ENCODE measurements around the gene CNTNAP5.

CNTNAP5 gene

DNA sequence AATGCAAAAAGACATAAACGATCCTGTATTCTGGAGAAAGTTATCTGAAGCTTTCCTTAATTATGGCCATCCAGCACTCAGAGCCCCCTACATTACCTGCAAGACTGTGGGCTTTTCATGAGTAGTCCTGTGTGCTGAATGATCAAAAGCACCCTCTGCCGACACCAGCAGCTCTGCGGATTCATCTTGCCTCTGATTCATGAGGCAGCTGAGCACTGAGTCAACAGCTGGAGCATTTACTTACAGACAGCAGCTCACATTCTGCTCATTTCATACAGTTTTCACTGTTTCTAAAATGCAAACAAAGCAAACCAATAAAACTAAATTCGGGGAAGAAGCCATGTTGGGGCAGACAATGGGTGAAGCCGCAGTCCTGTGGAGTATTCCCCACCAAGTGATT is 886.5 kb downstream of the CNTNAP5 start:
- no peak for TF ChIP-seq POLR2A (IDR thresholded peaks at IDR 0.05; ENCODE audit: extremely low read depth, insufficient read length)
- no peak for TF ChIP-seq CTCF (IDR thresholded peaks at IDR 0.05; ENCODE audit: low read depth, low read length)
- no peak for TF ChIP-seq MYC (IDR thresholded peaks at IDR 0.05; ENCODE audit: low read depth, low read length)
- no peak for TF ChIP-seq MAX (IDR thresholded peaks at IDR 0.05; ENCODE audit: low read depth, low read length)
- no peak overlapping the region for H3K4me3 ChIP-seq (ENCODE audit: low read depth, low read length)
- no peak for DNase-seq (ENCODE audit: low read depth)

GRCh38 chr2:124913868-124914267 is 888.8 kb downstream of the CNTNAP5 start:
- TF ChIP-seq MAX (IDR thresholded peaks at IDR 0.05; ENCODE audit: low read depth, low read length) = no peak
- TF ChIP-seq MYC (IDR thresholded peaks at IDR 0.05; ENCODE audit: low read depth, low read length) = no peak
- H3K4me3 ChIP-seq (ENCODE audit: low read depth, low read length) = no peak overlapping the region
- no peak for DNase-seq (ENCODE audit: low read depth)

DNA sequence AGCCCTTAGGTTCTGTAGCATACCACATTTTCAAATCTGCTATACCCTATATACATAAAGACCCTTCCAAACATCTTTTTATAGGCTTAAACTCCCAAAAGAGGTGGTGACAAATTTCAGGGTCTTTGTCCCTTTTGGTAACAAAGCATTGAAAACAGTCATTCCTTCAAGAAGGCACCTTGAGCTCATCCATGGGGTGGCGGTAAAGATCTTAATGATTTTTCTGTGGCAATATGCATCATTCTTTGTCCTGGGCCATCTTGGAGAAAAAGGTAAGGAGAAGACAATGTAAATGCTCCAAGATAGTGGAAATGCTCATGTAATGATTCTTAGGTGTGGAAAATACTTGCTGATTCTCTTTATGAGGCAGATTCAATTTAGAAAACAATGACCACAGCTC is 890.5 kb downstream of the CNTNAP5 start:
- no peak for DNase-seq (ENCODE audit: low read depth)
- no peak overlapping the region for H3K4me3 ChIP-seq (ENCODE audit: low read depth, low read length)
- TF ChIP-seq CTCF (IDR thresholded peaks at IDR 0.05; ENCODE audit: low read depth, low read length) = no peak
- TF ChIP-seq MYC (IDR thresholded peaks at IDR 0.05; ENCODE audit: low read depth, low read length) = no peak
- no peak for TF ChIP-seq MAX (IDR thresholded peaks at IDR 0.05; ENCODE audit: low read depth, low read length)
- no peak for TF ChIP-seq POLR2A (IDR thresholded peaks at IDR 0.05; ENCODE audit: extremely low read depth, insufficient read length)

DNA sequence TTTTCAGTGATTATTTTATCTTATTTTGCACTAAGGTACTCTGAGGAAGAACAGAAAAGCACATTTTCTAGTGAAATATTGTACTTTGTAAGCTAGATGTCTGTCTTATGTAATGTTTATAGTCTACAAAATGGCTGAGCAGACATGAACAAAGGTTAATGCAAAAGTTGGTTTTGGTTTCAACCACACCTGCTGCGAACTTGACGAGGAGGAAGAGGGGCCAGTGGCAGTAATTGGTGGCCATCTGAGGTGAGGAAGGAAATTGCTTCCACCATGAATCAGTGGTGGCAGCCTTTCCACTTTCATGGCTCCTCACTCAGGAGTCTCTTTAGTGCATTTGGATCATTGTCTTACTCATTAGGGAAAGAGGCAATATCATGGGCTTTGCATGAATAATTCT is 894.2 kb downstream of the CNTNAP5 start:
- TF ChIP-seq CTCF (IDR thresholded peaks at IDR 0.05; ENCODE audit: low read depth, low read length) = no peak
- TF ChIP-seq POLR2A (IDR thresholded peaks at IDR 0.05; ENCODE audit: extremely low read depth, insufficient read length) = no peak
- no peak overlapping the region for H3K4me3 ChIP-seq (ENCODE audit: low read depth, low read length)

GRCh38 chr2:124920448-124920847 is 895.4 kb downstream of the CNTNAP5 start:
- no peak overlapping the region for H3K4me3 ChIP-seq (ENCODE audit: low read depth, low read length)
- TF ChIP-seq POLR2A (IDR thresholded peaks at IDR 0.05; ENCODE audit: extremely low read depth, insufficient read length) (no peak), CTCF (IDR thresholded peaks at IDR 0.05; ENCODE audit: low read depth, low read length) (no peak), MYC (IDR thresholded peaks at IDR 0.05; ENCODE audit: low read depth, low read length) (no peak), MAX (IDR thresholded peaks at IDR 0.05; ENCODE audit: low read depth, low read length) (no peak)
- no peak for DNase-seq (ENCODE audit: low read depth)

More for the DNA sequence above, 894.2 kb downstream of the CNTNAP5 start:
- DNase-seq (ENCODE audit: low read depth) = no peak

- TF ChIP-seq POLR2A (IDR thresholded peaks at IDR 0.05; ENCODE audit: extremely low read depth, insufficient read length) (no peak), MAX (IDR thresholded peaks at IDR 0.05; ENCODE audit: low read depth, low read length) (no peak), CTCF (IDR thresholded peaks at IDR 0.05; ENCODE audit: low read depth, low read length) (no peak), MYC (IDR thresholded peaks at IDR 0.05; ENCODE audit: low read depth, low read length) (no peak)
- no peak overlapping the region for H3K4me3 ChIP-seq (ENCODE audit: low read depth, low read length)
- no peak for DNase-seq (ENCODE audit: low read depth)
Measured at GRCh38 chr2:124921191-124921590, 896.1 kb downstream of the CNTNAP5 start.
